ENCODE data around the gene GNPTG. TPM values are rescaled to one million over a fixed set of nuclear protein-coding genes. Genes with fewer than 3 reads are reported as not detected.

The GNPTG gene
- total RNA-seq, 1 experiment from 2014 or later, result 29.4 TPM

DNA sequence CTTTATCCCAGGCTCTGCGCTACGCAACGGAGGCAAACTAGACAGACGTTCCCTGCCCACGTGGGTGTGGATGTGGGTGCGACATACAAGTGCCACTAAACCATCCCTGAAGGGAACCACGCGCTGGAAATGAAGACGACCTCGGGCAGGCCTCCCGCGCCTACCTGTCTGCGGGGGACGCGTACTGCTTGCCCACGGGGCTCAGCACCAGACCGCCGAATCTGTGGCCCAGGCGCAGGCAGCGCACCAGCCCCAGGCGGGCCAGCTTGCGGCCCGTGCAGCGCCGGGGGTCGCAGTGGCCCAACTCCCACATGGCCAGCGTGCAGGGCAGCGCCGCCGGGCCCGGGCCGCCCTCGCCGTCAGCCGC lies 533 bp upstream of the GNPTG start:
- Histone ChIP-seq H3K4me2 (ENCODE audit: insufficient read depth, insufficient read length, low read length) (peak overlapping the region; percentile 64), H4K8ac (replicated peaks; ENCODE audit: insufficient read length, low read depth, low read length) (no peak overlapping the region), H3K9ac (ENCODE audit: extremely low read depth, insufficient read length, low read length) (peak overlapping the region; percentile 7), H3K27me3 (ENCODE audit: insufficient read depth, low read length) (no peaks in the 10 kb centered on the region), H2BK12ac (ENCODE audit: insufficient read length, low read depth, low read length) (no peak overlapping the region), H3K23me2 (ENCODE audit: insufficient read length, low read depth, low read length, poor library complexity, severe bottlenecking) (peaks cover 3% of the 10 kb centered on the region), H2BK20ac (ENCODE audit: low read depth, low read length, poor library complexity, severe bottlenecking) (no peak overlapping the region), H3K14ac (ENCODE audit: insufficient read depth, low read length) (no peak overlapping the region; the same call in 1 of the 2 replicates), H2BK5ac (ENCODE audit: insufficient read length, low read length) (no peak overlapping the region), H3K79me2 (ENCODE audit: insufficient read depth, low read length) (peaks cover 2% of the 10 kb centered on the region; the same call in 1 of the 2 replicates), H3K18ac (ENCODE audit: insufficient read length, low read depth, low read length) (no peak overlapping the region), H3K27ac (ENCODE audit: insufficient read length, low read depth, low read length) (no peak overlapping the region), H3K56ac (ENCODE audit: insufficient read length, low read depth, low read length) (no peak overlapping the region), H3K4ac (ENCODE audit: low read depth, low read length) (no peak overlapping the region), H2AK5ac (ENCODE audit: insufficient read length, low read length) (no peak overlapping the region), H3K79me1 (ENCODE audit: insufficient read depth, low read depth, low read length, poor library complexity, severe bottlenecking) (no peaks in the 10 kb centered on the region), H3K9me3 (ENCODE audit: control insufficient read depth, low read depth, low read length) (no peaks in the 10 kb centered on the region), H4K20me1 (ENCODE audit: control insufficient read depth, insufficient read depth, insufficient read length) (no peaks in the 10 kb centered on the region), H2BK15ac (ENCODE audit: low read depth, low read length) (no peak overlapping the region), H3T11ph (ENCODE audit: low read length) (no peak overlapping the region), H2BK120ac (ENCODE audit: low read depth, low read length, poor library complexity, severe bottlenecking) (no peak overlapping the region), H2AFZ (ENCODE audit: low read length) (no peak overlapping the region), H3K4me1 (ENCODE audit: insufficient read depth, low read length) (no peaks in the 10 kb centered on the region), H4K91ac (ENCODE audit: insufficient read length, low read depth, low read length) (no peak overlapping the region), H3K23ac (ENCODE audit: insufficient read length, low read depth, low read length) (no peak overlapping the region), H4K5ac (ENCODE audit: insufficient read length, low read depth, low read length) (no peak overlapping the region)
- no peaks in the 10 kb centered on the region; a peak in 1 of 5 replicates for H3K9me3 Mint-ChIP-seq
- DNase-seq, result no peak
- TF ChIP-seq, protein P1, sequence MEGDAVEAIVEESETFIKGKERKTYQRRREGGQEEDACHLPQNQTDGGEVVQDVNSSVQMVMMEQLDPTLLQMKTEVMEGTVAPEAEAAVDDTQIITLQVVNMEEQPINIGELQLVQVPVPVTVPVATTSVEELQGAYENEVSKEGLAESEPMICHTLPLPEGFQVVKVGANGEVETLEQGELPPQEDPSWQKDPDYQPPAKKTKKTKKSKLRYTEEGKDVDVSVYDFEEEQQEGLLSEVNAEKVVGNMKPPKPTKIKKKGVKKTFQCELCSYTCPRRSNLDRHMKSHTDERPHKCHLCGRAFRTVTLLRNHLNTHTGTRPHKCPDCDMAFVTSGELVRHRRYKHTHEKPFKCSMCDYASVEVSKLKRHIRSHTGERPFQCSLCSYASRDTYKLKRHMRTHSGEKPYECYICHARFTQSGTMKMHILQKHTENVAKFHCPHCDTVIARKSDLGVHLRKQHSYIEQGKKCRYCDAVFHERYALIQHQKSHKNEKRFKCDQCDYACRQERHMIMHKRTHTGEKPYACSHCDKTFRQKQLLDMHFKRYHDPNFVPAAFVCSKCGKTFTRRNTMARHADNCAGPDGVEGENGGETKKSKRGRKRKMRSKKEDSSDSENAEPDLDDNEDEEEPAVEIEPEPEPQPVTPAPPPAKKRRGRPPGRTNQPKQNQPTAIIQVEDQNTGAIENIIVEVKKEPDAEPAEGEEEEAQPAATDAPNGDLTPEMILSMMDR (conservative IDR thresholded peaks at IDR 0.05), result no peak
- peaks cover 3 to 18% (median 12%) of the 10 kb centered on the region in 3 experiments; a peak in 5 of 7 replicates for H3K36me3 Mint-ChIP-seq (ENCODE audit: insufficient read depth in 1 of 3, low read depth in 3 of 3)
- peak overlapping the region; percentile 84 to 87 for H3K4me3 Mint-ChIP-seq
- WGBS (ENCODE audit: extremely low coverage, insufficient read length, low lambda C conversion rate), result no CpG with 5 or more reads among the region's 35 CpGs
- H3K4me1 Mint-ChIP-seq, result peaks cover 4 to 9% of the 10 kb centered on the region in 2 experiments
- H3K27me3 Mint-ChIP-seq (ENCODE audit: low read depth), result no peaks in the 10 kb centered on the region
- H3K27ac Mint-ChIP-seq, result no peak overlapping the region
